Astrocyte of the spinal cord (primary cell): ENCODE results near the gene ZFP36.
"Not testable (repeated sequence)": the region's sequence is repeated elsewhere in the genome, so short reads cannot be mapped to it uniquely, and the experiment has no call there.

Experiments
- DNase-seq: peaks from one replicate; pipeline ENCODE4 v3.0.0; 2011; ENCODE audit warnings: low read depth, low spot score
- H3K4me3 ChIP-seq: 2 replicates; pipeline ENCODE4 v1.5.1; 2011; ENCODE audit warnings: low read depth, mild to moderate bottlenecking, low read length, moderate library complexity
- in situ Hi-C: cut with HindIII; loops from 2 replicates; pipeline ENCODE4 v1.10.0; 2017; ENCODE audit warnings: low sequenced_read_pairs
- TF ChIP-seq, protein P1 (sequence below): IDR thresholded peaks from 2 replicates; pipeline ENCODE4 v1.5.1; 2012; ENCODE audit warnings: low read depth, mild to moderate bottlenecking, low read length, inconsistent platforms

ZFP36 gene

DNA sequence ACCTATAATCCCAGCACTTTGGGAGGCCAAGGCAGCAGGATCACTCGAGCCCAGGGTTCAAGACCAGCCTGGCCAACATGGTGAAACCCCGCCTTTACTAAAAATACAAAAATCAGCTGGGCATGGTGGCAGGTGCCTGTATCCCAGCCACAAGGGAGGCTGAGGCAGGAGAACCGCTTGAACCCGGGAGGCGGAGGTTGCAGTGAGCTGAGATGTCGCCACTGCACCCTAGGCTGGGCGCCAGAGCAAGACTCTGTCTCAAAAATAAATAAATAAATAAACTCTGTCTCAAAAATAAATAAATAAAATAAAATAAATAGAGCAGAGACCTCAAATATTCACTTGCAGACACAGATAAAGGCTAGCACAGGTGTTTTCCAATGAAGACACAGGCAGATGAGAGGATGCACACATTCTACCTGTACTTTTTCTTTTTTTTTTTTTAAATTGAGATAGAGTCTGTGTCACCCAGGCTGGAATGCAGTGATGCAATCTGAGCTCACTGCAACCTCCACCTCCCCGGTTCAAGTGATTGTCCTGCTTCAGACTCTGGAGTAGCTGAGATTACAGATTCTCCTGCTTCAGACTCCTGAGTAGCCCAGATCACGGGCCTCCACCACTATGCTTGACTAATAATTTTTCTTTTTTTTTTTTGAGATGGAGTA, 31.8 kb downstream of the ZFP36 start:
- TF ChIP-seq, protein P1, sequence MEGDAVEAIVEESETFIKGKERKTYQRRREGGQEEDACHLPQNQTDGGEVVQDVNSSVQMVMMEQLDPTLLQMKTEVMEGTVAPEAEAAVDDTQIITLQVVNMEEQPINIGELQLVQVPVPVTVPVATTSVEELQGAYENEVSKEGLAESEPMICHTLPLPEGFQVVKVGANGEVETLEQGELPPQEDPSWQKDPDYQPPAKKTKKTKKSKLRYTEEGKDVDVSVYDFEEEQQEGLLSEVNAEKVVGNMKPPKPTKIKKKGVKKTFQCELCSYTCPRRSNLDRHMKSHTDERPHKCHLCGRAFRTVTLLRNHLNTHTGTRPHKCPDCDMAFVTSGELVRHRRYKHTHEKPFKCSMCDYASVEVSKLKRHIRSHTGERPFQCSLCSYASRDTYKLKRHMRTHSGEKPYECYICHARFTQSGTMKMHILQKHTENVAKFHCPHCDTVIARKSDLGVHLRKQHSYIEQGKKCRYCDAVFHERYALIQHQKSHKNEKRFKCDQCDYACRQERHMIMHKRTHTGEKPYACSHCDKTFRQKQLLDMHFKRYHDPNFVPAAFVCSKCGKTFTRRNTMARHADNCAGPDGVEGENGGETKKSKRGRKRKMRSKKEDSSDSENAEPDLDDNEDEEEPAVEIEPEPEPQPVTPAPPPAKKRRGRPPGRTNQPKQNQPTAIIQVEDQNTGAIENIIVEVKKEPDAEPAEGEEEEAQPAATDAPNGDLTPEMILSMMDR: no peak
- no peak overlapping the region for H3K4me3 ChIP-seq
- DNase-seq: no peak
- in situ Hi-C loops: no loop called here

DNA sequence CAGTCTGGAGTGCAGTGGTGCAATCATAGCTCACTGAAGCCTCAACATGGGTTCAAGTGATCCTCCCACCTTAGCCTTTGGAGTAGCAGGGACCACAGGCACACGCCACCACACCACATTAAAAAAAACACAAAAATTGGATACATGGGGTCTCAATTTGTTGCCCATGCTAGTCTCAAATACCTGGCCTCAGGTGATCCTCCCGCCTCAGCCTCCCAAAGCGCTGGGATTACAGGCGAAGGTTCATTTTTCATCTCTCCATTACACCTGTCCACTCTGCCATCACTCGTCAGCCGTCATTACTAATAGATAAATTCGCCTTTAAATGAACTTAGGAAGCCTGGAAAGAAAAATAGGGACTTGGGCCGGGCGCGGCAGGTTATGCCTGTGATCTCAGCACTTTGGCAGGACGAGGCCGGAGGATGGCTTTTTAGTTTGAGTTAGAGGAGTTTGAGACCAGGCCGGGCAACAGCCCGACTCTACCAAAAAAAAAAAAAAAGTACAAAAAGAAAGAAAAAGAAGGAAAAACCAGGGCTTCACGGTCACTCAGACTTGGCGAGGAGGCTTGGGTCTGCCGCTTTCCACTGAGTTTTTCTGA, 38.0 kb downstream of the ZFP36 start:
- peak overlapping the region; percentile 100 for H3K4me3 ChIP-seq
- DNase-seq: no peak
- in situ Hi-C loops: no loop called here
- TF ChIP-seq, protein P1: no peak

DNA sequence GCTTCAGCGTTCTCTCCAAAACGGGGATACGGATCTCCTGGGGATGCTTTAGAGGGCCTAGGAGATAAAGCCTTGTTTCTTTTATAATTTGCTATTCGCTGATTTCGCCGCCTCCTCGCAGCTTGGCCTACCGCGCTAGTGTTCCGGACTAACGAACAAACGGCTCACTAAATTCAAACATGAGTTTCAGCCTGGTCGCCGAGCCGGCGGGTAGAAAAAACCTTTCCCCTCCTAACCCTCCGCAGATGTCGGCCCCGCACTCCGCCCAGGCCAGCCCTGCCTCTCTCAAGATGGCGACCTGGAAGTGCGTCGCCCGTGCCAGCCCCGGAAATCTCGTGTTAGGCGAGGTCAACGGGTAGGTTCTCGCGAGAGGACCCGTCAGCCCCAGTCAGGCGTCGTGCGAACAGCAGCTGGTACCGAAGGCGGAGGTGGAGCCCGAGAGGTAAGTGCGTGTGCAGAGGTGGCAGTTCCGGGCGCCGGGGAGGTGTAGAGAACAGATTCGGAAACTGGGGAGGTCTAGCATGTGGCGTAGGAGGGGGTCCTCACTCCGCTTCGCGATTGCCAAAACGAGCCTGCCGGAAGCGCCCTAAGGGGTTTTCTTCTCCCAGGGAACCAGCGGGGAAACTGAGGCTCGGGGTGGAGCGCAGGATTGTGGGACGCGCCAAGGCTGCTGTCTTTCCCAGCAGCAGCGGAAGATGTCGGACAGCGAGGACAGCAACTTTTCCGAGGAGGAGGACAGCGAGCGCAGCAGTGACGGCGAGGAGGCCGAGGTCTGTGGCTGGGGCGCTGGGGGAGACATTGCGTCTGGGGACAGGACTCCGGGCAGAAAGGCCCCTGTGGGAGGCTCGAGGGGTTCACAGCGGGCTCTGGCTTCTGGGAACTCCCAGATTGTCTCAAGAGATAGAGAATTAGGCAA, 38.8 kb downstream of the ZFP36 start, which contains the start of gene SUPT5H:
Gene SUPT5H, plus strand, starts transcription at position 387 of the 916 bp plus-strand sequence. Its CDS starts 309 bp downstream, at position 696.
- TF ChIP-seq, protein P1: no peak
- in situ Hi-C loops: no loop called here
- H3K4me3 ChIP-seq: peak within 1 kb of the TSS; percentile 100
- peak; percentile 98 for DNase-seq

DNA sequence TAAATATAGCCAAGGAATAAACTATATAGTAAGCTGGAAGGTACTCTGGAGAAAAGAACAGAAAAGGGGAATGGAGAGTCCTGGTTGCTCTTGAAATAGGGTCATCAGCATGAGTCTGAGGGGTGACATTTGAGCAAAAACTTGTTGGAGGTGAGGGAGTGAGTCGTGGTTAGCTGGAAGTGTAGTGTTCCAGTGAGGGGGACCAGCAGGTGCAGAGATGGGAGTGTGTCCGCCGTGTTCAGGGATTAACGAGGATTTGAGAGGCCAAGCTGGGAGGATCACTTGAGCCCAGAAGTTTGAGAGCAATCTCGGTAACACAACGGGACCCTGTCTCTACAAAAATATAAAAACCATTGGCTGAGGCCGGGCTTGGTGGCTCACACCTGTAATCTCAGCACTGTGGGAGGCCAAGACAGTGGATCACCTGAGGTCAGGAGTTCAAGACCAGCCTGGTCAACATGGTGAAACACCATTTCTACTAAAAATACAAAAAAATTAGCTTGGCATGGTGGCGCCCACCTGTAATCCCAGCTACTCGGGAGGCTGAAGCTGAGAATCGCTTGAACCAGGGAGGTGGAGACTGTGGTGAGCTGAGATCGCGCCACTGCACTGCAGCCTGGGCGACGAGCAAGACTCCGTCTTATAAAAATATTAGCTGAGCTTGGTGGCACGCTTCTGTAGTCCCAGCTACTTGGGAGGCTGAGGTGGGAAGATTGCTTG, 39.9 kb downstream of the ZFP36 start:
- no peak for DNase-seq
- H3K4me3 ChIP-seq: peak overlapping the region; percentile 100
- TF ChIP-seq, protein P1: no peak
- in situ Hi-C loops: no loop called here

DNA sequence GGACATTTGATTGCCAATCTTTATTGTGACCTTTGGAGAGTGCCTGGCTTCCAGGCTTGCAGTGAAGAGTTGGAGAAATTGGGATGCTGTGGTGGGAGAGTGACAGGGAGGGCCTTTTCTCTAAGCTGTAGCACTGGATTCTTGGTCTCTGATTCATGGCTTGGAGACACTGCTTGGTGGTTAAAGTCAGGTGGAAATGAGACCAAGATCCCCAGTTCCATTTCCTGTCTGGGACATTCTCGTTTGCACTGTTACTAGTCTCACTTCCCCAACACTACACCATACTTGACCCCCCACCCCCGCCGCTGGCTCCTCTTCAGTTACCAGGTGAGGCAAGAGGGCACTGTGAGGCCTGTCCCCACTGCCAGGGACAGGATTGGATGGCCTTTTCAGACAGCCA, 41.6 kb downstream of the ZFP36 start:
- TF ChIP-seq, protein P1: no peak
- in situ Hi-C loops: no loop called here
- H3K4me3 ChIP-seq: no peak overlapping the region
- DNase-seq: no peak

DNA sequence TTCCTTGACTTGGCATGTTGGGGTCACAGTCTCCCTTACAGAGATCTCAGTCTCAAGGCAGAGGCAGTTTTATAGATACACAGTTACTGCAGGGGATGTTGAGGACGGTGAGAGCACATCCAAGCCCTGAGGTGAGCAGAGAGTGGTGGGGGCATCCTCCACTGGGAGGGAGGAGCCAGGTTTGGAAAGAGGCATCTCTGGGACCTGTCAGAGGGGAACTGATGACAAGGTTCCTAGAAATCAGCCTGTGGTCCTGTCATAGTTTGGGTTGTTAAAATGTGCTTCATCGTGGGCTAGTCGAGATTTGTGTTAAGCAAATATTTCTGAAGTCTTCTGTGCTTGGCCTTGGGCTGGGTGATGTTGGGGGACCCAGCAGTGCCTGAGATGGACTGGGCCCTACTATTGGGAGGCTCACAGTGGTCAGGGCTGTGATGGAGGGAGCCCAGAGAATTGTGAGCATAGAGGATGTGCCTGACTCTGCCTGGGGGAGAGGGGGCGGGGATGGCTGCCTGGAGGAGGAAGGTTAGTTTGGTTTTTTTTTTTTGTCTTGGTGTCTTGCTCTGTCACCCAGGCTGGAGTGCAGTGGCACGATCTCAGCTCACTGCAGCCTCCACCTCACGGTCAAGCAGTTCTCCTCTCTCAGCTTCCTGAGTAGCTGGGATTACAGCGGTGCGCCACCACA, 42.6 kb downstream of the ZFP36 start:
- in situ Hi-C loops: no loop called here
- TF ChIP-seq, protein P1: no peak

DNA sequence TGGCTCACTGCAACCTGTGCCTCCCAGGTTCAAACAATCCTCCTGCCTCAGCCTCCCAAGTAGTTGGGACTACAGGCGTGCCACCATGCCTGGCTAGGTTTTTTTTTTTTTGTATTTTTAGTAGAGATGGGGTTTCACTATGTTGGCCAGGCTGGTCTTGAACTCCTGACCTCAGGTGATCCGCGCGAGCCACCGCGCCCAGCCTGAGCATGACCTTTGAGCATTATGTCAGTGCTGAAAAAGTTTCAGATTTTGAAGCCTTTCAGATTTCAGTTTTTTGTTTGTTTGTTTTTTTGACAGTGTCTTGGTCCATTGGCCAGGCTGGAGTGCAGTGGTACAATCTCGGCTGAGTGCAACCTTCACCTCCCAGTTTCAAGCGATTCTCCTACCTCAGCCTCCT, 44.6 kb downstream of the ZFP36 start:
- H3K4me3 ChIP-seq, DNase-seq, in situ Hi-C loops: not testable (repeated sequence)

More for the DNA sequence above, 42.6 kb downstream of the ZFP36 start:
- H3K4me3 ChIP-seq: no peak overlapping the region
- no peak for DNase-seq
